ENCODE results near the gene RBCK1.
A peak's percentile ranks its signal among the peaks of the same experiment; 100 is the strongest.

The RBCK1 gene

DNA sequence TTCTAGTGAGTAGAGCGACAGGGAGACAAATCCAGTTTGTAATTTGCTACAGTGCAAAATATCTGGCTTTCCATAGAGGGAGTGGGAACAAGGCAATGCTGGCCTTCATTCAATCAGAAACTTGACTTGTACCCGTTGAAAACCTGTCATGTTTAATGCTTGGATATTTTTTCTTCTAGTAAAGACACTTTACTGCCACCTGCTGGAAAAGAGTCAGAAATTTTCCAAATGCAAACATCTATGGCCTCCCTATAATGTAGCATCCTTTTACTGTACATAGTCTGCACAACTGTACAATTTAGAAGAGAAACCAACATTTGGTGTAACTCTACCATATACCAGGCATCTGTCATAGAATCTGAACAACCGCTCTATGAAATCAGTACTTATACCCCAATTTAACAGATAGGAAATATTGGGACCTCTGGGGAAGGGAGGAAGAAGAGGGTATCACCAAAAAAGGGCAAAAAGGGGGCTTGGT lies 70.9 kb downstream of the RBCK1 start:
- DNase-seq: peak in 10 of 42 donors; percentile 14 to 66 (median 38)
- intact Hi-C loops (cut with DNase I): loop anchor here (5.0 kb wide), 1 partner anchor 122 kb away; no protein-coding TSS in a partner anchor

DNA sequence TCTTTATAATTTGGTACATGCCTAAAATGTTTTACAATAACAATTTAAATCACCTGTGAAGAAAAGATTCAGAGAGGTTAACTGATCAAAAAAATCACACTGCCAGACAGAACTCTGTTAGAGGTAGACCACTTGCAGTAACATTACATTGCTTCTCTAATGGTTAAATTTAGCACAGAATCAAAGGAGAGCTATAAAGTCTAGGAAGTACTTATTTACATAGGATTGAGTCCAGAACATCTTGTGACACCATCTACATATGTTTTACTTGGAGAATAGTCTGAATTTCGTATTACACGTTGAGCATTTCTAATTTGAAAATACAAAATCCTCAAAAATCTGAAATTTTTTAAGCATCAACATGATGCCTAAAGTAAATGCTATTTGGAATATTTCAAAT lies 71.4 kb downstream of the RBCK1 start:
- intact Hi-C loops (cut with DNase I): loop anchor here (5.0 kb wide), 1 partner anchor 122 kb away; no protein-coding TSS in a partner anchor
- DNase-seq: no peak

DNA sequence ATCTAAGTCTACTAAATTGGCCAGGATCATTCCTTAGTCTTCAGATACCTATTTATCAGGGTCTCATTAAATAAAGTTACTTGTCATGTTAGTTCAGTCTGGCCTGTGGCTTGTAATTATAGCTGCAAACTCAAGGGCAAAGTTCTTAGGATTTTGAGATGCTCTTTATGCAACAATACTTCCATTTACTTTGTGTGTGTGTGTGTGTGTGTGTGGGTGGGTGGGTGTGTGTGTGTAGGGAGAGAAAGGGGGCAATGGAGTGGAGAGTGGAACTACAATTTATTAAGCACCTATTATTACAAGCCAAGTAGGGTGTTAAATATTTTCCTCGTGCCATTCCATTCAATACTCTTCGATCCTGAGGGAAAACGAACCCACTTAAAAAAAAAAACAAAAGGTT lies 71.9 kb downstream of the RBCK1 start:
- intact Hi-C loops (cut with DNase I): no loop called here
- DNase-seq: no peak

DNA sequence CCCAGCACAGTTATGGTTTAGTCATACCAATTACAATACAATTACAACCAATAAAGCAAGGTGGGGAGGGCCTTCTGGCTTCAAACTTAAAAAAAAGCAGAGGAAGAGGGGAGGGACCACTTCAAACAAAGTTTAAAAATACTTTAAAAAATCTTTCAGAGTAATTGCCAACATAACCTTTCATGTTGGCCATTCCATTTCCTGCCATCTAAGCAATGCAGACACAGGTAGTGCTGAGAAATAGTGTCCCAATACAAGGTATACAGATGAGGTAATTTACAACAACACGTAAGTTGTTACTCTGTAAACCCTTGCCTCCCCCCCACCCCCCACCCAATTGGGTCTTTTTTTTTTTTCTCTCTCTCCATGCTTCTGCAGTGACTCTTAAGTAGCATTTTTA lies 73.1 kb downstream of the RBCK1 start:
- intact Hi-C loops (cut with DNase I): no loop called here
- no peak for DNase-seq

All from head of caudate nucleus (tissue), 42 donors.